ENCODE measurements around the gene UFC1.

- TF ChIP-seq, protein P1, sequence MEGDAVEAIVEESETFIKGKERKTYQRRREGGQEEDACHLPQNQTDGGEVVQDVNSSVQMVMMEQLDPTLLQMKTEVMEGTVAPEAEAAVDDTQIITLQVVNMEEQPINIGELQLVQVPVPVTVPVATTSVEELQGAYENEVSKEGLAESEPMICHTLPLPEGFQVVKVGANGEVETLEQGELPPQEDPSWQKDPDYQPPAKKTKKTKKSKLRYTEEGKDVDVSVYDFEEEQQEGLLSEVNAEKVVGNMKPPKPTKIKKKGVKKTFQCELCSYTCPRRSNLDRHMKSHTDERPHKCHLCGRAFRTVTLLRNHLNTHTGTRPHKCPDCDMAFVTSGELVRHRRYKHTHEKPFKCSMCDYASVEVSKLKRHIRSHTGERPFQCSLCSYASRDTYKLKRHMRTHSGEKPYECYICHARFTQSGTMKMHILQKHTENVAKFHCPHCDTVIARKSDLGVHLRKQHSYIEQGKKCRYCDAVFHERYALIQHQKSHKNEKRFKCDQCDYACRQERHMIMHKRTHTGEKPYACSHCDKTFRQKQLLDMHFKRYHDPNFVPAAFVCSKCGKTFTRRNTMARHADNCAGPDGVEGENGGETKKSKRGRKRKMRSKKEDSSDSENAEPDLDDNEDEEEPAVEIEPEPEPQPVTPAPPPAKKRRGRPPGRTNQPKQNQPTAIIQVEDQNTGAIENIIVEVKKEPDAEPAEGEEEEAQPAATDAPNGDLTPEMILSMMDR (IDR thresholded peaks at IDR 0.05), result no peak
- no peak for TF ChIP-seq POLR2A (IDR thresholded peaks at IDR 0.05)
Observed at GRCh38 chr1:161161652-161162051, 7.9 kb downstream of the UFC1 start.

All from esophagus squamous epithelium (tissue), 4 donors.